ENCODE measurements around the gene JUND.

JUND gene

GRCh38 chr19:18232540-18233223 lies 48.7 kb downstream of the JUND start:
- CTCF ChIA-PET, result interaction anchor here (1.0 to 4.5 kb wide), 10 partner anchors 8 to 155 kb away, joined by 3 to 59 read pairs (median 4); partner anchors contain the start of gene RAB3A
- TF ChIP-seq, protein P1, sequence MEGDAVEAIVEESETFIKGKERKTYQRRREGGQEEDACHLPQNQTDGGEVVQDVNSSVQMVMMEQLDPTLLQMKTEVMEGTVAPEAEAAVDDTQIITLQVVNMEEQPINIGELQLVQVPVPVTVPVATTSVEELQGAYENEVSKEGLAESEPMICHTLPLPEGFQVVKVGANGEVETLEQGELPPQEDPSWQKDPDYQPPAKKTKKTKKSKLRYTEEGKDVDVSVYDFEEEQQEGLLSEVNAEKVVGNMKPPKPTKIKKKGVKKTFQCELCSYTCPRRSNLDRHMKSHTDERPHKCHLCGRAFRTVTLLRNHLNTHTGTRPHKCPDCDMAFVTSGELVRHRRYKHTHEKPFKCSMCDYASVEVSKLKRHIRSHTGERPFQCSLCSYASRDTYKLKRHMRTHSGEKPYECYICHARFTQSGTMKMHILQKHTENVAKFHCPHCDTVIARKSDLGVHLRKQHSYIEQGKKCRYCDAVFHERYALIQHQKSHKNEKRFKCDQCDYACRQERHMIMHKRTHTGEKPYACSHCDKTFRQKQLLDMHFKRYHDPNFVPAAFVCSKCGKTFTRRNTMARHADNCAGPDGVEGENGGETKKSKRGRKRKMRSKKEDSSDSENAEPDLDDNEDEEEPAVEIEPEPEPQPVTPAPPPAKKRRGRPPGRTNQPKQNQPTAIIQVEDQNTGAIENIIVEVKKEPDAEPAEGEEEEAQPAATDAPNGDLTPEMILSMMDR (IDR thresholded peaks at IDR 0.05; ENCODE audit: control extremely low read depth, extremely low read depth, low read depth, missing control alignments), result no peak
- POLR2A ChIA-PET, result interaction anchor here (0.6 kb wide), 1 partner anchor 44 kb away, joined by 3 read pairs; no protein-coding TSS in a partner anchor
- no peak for DNase-seq (ENCODE audit: extremely low spot score)

- CTCF ChIA-PET, result interaction anchor here (0.7 to 4.5 kb wide), 7 partner anchors 9 to 90 kb away, joined by 3 to 59 read pairs (median 5); partner anchors contain the start of gene RAB3A
- POLR2A ChIA-PET, result interaction anchor here (0.7 kb wide), 1 partner anchor 50 kb away, joined by 3 read pairs; the partner anchor contains the start of gene JUND
- no peak for DNase-seq (ENCODE audit: extremely low spot score)
- TF ChIP-seq, protein P1 (IDR thresholded peaks at IDR 0.05; ENCODE audit: control extremely low read depth, extremely low read depth, low read depth, missing control alignments), result no peak
Measured at GRCh38 chr19:18231775-18232174, 49.6 kb downstream of the JUND start.

DNA sequence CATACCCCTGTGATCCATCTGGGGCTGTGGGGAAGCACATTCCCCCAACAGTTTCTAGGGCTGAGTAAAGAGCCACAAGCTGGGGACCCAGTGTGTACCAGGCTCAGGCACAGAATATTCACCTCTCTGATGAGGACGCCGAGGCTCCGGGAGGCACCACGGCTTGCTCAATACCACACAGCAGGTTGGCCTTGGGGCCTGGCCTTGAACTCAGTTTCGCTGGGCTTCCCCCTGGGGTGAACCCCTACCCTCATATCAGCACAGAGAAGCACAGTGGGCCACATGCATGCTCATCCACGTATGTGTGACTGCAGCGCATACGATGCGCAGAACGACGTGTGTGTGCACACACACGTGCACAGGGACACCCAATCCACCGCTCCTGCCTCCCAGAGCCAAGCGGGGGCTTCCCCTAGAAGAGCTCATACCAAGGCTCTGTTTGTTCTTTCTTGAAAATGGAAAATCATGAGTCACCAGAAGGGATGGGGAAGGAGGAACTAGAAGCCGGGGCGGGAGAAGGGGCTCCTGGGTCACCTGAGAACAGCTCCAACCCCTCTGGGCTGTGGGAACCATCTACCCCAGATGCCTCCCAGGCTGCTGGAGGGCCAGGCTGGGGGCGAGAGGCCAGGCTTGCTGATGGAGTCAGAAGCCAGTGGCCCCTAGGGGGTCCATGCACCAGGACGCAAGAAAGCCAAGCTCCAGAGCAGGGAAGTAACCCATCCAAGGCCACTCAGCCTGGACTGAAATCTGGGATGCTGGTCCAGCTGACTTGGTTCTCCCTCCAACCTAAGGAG lies 50.3 kb downstream of the JUND start:
- ChIA-PET POLR2A (interaction anchor here (0.7 kb wide), 1 partner anchor 50 kb away, joined by 3 read pairs; the partner anchor contains the start of gene JUND), CTCF (interaction anchor here (0.7 to 4.5 kb wide), 10 partner anchors 10 to 171 kb away, joined by 3 to 59 read pairs (median 4); a partner anchor contains a TSS)
- TF ChIP-seq, protein P1 (IDR thresholded peaks at IDR 0.05; ENCODE audit: control extremely low read depth, extremely low read depth, low read depth, missing control alignments), result no peak
- no peak for DNase-seq (ENCODE audit: extremely low spot score)

DNA sequence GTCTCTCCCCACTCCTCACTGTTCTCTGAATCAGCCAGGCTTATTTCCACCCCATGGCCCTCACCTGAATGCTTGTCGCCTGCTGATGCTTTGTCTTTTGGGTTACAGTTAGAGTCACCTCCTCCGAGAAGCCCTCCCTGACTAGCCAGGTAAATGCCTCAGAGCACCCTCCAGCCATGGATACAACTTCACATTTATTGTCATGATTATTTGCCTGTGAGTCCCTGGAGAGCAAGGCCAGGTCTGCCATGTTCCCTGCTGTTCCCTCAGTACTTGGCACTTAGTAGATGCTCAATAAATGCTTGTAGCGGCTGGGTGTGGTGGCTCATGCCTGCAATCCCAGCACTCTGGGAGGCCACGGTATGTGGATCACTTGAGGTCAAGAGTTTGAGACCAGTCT lies 51.5 kb downstream of the JUND start:
- POLR2A ChIA-PET, result no interaction called here
- CTCF ChIA-PET, result interaction anchor here (0.6 to 4.5 kb wide), 7 partner anchors 8 to 172 kb away, joined by 3 to 59 read pairs (median 4); a partner anchor contains a TSS

More for the DNA sequence above, 51.5 kb downstream of the JUND start:
- DNase-seq (ENCODE audit: extremely low spot score), result no peak
- TF ChIP-seq, protein P1 (IDR thresholded peaks at IDR 0.05; ENCODE audit: control extremely low read depth, extremely low read depth, low read depth, missing control alignments), result no peak
